ENCODE results near the gene NNT.

DNA sequence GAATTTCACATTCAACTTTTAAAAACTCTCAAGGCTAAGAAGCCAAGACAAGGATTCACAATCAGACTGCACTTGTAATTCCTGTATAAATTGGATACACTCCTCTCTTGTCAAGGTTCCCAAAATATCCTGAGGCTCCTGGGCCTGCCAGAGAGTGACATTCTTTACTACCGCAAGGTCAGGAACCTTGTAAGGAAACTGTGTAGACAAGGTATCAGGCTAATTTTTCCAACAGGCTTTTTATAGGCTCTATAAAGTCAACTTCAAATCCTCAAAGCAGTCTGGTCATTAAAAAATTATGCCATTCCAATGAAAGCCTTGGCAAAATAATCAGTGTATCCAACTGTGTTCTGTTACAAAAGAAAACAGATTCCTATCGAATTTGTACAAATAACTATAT is 30.6 kb upstream of the NNT start:
- TF ChIP-seq GATA2 (IDR thresholded peaks at IDR 0.05; ENCODE audit: low read depth, low read length) (no peak), GATA3 (IDR thresholded peaks at IDR 0.05; ENCODE audit: low read depth, low read length) (no peak)

Measured in SH-SY5Y (cell line).